HFFc6 (cell line): ENCODE measurements around the gene APMAP. TPM values are rescaled to one million over a fixed set of nuclear protein-coding genes. Genes with fewer than 3 reads are reported as not detected.

Experiments
- DNase-seq: peaks from one replicate; pipeline ENCODE4 v3.0.0-alpha.2; 2018
- H3K27ac Mint-ChIP-seq: 2 replicates; pipeline ENCODE4 v1.8.0; 2020; ENCODE audit warnings: mild to moderate bottlenecking, mixed read lengths
- H3K27me3 Mint-ChIP-seq: 2 replicates; pipeline ENCODE4 v1.8.0; 2021; ENCODE audit warnings: mild to moderate bottlenecking, moderate library complexity, mixed read lengths; ENCODE audit not compliant: insufficient read depth
- H3K36me3 Mint-ChIP-seq: 2 replicates; pipeline ENCODE4 v1.8.0; 2021; ENCODE audit warnings: low read depth, mixed read lengths
- H3K4me1 Mint-ChIP-seq: 2 replicates; pipeline ENCODE4 v1.8.0; 2020; ENCODE audit warnings: low read depth, mixed read lengths
- H3K4me3 Mint-ChIP-seq: 2 replicates; pipeline ENCODE4 v1.8.0; 2020; ENCODE audit warnings: mild to moderate bottlenecking, moderate library complexity, mixed read lengths
- H3K9me3 Mint-ChIP-seq: 2 replicates; pipeline ENCODE4 v1.8.0; 2020; ENCODE audit warnings: mild to moderate bottlenecking, mixed read lengths
- total RNA-seq, 6 experiments: library from RNA; stranded (reverse); fragmentation: NEBNext Ultra II Directional; extraction: Animal tissue kit (Norgen Biotek cat#: 25700); gene quantifications; 2 replicates in 1 of 6; 3 replicates in 5 of 6; pipeline ENCODE4 v1.2.3, GENCODE V29; 2021
- TF ChIP-seq, protein P1 (sequence below): fragments of 200-600 bp; sonication (generic); IDR thresholded peaks from 2 replicates; pipeline ENCODE4 v1.5.0; 2021; ENCODE audit warnings: antibody characterized with exemption, mild to moderate bottlenecking

APMAP gene
- total RNA-seq, 6 experiments from 2014 or later = 119 to 137 (median 129) TPM

DNA sequence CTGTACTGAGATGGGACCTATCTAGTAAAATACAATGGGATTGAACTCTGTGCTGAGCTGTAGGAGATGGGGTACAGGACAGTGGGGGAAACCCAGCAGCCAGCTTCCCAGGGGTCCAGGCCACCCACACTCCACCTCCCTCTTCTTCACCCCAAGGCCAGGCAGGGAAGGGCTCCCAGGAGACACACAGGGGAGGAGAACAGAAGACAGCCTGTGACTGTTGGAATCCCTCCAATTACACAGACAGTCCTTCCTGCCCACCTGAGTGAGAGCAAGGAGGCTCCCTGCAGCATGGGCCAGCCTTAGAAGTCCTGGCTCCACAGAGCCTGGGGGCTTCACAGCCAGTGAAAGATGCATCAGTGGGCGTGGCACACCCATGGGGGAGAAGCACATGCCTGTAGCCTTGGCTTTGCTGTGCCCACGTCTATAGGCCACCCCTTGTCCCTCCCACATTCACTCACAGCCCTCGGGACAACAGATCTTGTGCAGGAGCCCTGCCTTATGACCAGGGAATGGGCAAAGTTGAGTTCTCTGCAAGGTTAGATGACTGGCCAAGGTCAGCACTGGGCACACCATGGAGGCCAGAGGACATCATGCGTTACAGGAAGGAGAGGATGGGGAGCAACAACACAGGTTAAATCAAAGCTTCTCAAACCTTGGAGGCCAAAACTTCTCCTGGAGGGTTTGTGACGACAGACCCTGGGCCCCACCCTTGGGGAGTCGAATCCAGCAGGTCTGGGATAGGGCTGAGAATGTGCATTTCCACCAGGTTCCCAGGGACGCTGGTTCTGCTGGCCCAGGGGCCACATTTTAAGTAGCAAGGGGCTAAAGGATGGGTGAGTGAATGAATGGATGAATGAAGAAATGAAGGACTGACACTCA is 55.8 kb downstream of the APMAP start:
- Mint-ChIP-seq H3K27ac (no peak overlapping the region), H3K36me3 (no peaks in the 10 kb centered on the region), H3K4me1 (peaks cover 13% of the 10 kb centered on the region), H3K27me3 (peaks cover 14% of the 10 kb centered on the region), H3K4me3 (no peak overlapping the region), H3K9me3 (peaks cover 5% of the 10 kb centered on the region; the same call in 1 of the 2 replicates)
- DNase-seq = no peak
- TF ChIP-seq, protein P1, sequence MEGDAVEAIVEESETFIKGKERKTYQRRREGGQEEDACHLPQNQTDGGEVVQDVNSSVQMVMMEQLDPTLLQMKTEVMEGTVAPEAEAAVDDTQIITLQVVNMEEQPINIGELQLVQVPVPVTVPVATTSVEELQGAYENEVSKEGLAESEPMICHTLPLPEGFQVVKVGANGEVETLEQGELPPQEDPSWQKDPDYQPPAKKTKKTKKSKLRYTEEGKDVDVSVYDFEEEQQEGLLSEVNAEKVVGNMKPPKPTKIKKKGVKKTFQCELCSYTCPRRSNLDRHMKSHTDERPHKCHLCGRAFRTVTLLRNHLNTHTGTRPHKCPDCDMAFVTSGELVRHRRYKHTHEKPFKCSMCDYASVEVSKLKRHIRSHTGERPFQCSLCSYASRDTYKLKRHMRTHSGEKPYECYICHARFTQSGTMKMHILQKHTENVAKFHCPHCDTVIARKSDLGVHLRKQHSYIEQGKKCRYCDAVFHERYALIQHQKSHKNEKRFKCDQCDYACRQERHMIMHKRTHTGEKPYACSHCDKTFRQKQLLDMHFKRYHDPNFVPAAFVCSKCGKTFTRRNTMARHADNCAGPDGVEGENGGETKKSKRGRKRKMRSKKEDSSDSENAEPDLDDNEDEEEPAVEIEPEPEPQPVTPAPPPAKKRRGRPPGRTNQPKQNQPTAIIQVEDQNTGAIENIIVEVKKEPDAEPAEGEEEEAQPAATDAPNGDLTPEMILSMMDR = no peak

DNA sequence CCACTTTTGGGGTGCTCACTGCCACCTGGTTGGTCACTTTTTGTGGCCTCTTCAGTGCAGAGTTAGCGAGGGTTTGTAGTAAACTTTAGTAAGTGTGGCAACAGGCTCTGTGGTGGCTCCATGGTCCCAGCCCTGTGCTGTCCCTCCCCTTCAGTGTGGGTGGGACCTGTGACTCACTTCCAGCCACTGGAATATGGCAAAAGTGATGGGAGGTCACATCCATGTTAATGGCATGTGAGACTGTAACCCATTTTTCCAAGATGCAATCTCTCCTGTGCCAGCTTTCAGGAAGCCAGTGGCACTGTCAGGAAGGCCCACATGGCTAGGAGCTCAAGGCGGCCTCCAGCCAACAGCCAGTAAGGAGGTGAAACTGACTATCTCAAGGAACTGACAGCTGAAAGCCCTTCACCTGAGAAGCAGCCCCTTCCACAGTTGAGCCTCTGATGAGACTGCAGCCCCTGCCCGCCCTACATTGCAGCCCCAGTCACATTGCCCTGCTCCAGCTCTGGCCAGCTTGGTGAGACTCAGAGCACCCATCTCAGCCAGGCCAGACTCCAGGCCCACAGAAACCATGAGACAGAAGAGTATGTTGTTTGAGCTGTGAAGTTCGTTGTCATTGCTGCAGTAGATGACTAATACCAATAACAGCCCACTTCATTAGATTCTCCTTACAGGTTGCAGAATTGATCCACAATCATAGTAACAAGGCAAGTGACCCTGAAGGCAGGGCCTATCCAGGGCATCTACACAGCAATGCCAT is 56.6 kb downstream of the APMAP start:
- no peak for DNase-seq
- H3K4me1 Mint-ChIP-seq = peaks cover 21% of the 10 kb centered on the region
- H3K27me3 Mint-ChIP-seq = peaks cover 14% of the 10 kb centered on the region
- no peaks in the 10 kb centered on the region for H3K36me3 Mint-ChIP-seq
- no peak overlapping the region for H3K4me3 Mint-ChIP-seq
- no peak overlapping the region for H3K27ac Mint-ChIP-seq
- TF ChIP-seq, protein P1 = no peak
- H3K9me3 Mint-ChIP-seq = no peaks in the 10 kb centered on the region

DNA sequence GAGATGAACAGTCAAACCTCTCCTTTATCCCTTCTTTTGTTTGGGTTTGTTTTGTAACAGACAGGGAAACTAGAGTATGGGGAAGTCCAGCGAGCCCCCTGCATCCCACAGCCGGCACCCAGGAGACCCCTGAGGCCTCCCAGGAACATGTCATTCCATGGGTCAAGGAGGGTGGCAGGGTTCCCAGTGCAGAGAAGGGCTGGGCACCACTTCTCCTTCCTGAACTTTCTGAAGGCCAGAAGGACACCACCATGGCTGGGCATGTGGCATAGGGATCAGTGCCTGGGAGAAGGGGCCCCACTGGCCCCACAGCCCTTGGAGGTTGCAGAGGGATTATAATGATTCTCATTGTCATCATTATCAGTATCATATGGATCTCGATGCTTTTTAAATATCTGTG is 57.4 kb downstream of the APMAP start:
- peaks cover 10% of the 10 kb centered on the region for H3K27me3 Mint-ChIP-seq
- no peak overlapping the region for H3K4me3 Mint-ChIP-seq
- DNase-seq = no peak
- no peaks in the 10 kb centered on the region for H3K9me3 Mint-ChIP-seq
- TF ChIP-seq, protein P1 = no peak
- H3K4me1 Mint-ChIP-seq = peaks cover 27% of the 10 kb centered on the region
- no peaks in the 10 kb centered on the region for H3K36me3 Mint-ChIP-seq
- H3K27ac Mint-ChIP-seq = no peak overlapping the region

DNA sequence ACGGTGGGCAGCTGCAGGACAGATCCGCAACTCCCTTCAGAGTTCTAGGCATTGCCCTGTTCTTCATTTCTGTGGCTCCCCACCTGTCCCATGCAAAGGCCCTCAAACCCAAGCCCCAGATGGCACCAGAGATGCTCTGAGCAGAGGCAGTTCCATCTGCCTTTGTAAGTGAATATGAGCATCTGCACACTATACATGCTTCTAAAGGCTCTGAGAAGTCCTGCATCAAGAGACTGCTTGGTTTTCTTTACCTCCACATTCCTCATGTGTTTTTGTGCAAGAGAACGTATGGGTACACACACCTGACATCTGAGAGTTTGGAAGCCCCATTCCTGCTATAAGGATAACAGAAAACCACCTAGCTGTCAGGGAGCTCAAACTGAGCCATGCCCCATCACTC is 57.8 kb downstream of the APMAP start:
- H3K4me1 Mint-ChIP-seq = peaks cover 31% of the 10 kb centered on the region
- no peaks in the 10 kb centered on the region for H3K36me3 Mint-ChIP-seq
- H3K27ac Mint-ChIP-seq = no peak overlapping the region
- H3K4me3 Mint-ChIP-seq = no peak overlapping the region
- TF ChIP-seq, protein P1 = no peak
- H3K27me3 Mint-ChIP-seq = peaks cover 11% of the 10 kb centered on the region
- DNase-seq = no peak
- no peaks in the 10 kb centered on the region for H3K9me3 Mint-ChIP-seq

DNA sequence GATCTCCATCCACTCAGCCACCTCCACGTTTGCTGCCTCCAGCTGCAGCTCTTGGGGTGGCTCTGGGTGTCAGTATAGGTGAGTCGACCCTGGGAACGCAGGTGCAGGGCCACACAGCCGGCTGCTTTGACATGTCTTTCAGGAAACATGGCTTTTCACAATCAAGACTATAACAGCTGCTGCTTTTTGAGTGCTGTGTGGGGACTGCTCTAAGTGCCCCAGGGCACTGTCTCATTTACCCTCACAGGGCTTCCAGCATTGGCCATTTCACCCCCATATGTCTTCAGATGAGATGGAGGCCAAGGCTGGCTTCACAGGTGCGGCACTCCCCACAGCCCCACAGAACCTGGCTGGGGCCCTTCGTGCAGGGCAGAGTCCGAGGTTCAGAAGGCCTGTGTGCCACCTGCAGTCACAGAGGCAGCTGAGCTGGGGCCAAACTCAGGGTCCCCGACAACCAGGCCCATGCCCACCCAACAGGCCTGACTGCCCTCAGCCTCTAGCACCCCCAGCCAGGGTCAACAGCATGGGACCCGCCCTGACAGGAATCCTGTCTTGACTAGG is 58.4 kb downstream of the APMAP start:
- no peak for DNase-seq
- H3K36me3 Mint-ChIP-seq = no peaks in the 10 kb centered on the region
- no peaks in the 10 kb centered on the region for H3K9me3 Mint-ChIP-seq
- peaks cover 13% of the 10 kb centered on the region for H3K27me3 Mint-ChIP-seq
- TF ChIP-seq, protein P1 = no peak
- peaks cover 31% of the 10 kb centered on the region for H3K4me1 Mint-ChIP-seq
- no peak overlapping the region for H3K27ac Mint-ChIP-seq
- H3K4me3 Mint-ChIP-seq = no peak overlapping the region
